Spleen (tissue), 11 donors: ENCODE results near the gene PTPRM. TPM values are rescaled to one million over a fixed set of nuclear protein-coding genes. Genes with fewer than 3 reads are reported as not detected.

ENCODE experiments used
- DNase-seq: peaks from one replicate; pipeline ENCODE4 v3.0.0-alpha.2; 2020
- H3K27ac ChIP-seq, 8 donors: fragments of 200-600 bp; sonication (generic) in 7 of 8; 1 replicate in 4 of 8; 2 replicates in 4 of 8; pipeline versions ENCODE4 v1.5.0 to v1.8.0; 2016 to 2021; ENCODE audit warnings: inconsistent platforms in 4 of 8, mild to moderate bottlenecking in 4 of 8, moderate library complexity in 1 of 8
- H3K27me3 ChIP-seq, 7 donors: fragments of 200-600 bp; sonication (generic) in 6 of 7; replicated peaks in 1 of 7; 1 replicate in 4 of 7; 2 replicates in 3 of 7; pipeline versions ENCODE4 v1.5.0 to v1.8.0; 2016 to 2021; ENCODE audit warnings: inconsistent platforms in 3 of 7, mild to moderate bottlenecking in 1 of 7
- H3K36me3 ChIP-seq, 6 donors: fragments of 200-600 bp; sonication (generic) in 5 of 6; 1 replicate in 4 of 6; 2 replicates in 2 of 6; pipeline versions ENCODE4 v1.5.0 to v1.8.0; 2016 to 2021; ENCODE audit warnings: inconsistent platforms in 2 of 6
- H3K4me1 ChIP-seq, 6 donors: fragments of 200-600 bp; sonication (generic) in 5 of 6; 1 replicate in 3 of 6; 2 replicates in 3 of 6; pipeline versions ENCODE4 v1.5.0 to v1.8.0; 2016 to 2021; ENCODE audit warnings: inconsistent platforms in 3 of 6
- H3K4me3 ChIP-seq, 8 donors: fragments of 200-600 bp; sonication (generic) in 7 of 8; 1 replicate in 4 of 8; 2 replicates in 4 of 8; pipeline versions ENCODE4 v1.5.0 to v1.8.0; 2016 to 2021; ENCODE audit warnings: inconsistent platforms in 4 of 8, mild to moderate bottlenecking in 4 of 8, moderate library complexity in 2 of 8
- H3K9me3 ChIP-seq, 8 donors: fragments of 200-600 bp; sonication (generic) in 7 of 8; 1 replicate in 4 of 8; 2 replicates in 4 of 8; pipeline versions ENCODE4 v1.5.0 to v1.8.0; 2016 to 2021; ENCODE audit warnings: inconsistent platforms in 4 of 8
- CTCF ChIP-seq, 11 experiments: fragments of 200-600 bp in 7 of 11; fragments of 450-650 bp in 4 of 11; sonication (generic) in 4 of 11; IDR thresholded peaks in 8 of 11; conservative IDR thresholded peaks in 3 of 11; 1 replicate in 7 of 11; 2 replicates in 4 of 11; pipeline versions ENCODE4 v1.4.0 to v1.8.0; 2016 to 2021; ENCODE audit warnings: antibody characterized with exemption in 11 of 11, inconsistent platforms in 4 of 11, mild to moderate bottlenecking in 1 of 11
- POLR2A ChIP-seq, 3 donors: fragments of 450-650 bp; IDR thresholded peaks; one replicate each; pipeline ENCODE4 v1.5.1; 2017; ENCODE audit warnings: antibody characterized with exemption in 3 of 3, mild to moderate bottlenecking in 1 of 3
- POLR2AphosphoS5 ChIP-seq, 3 donors: sonication (generic); formaldehyde crosslinking; IDR thresholded peaks; one replicate each; pipeline ENCODE4 v1.5.1; 2017; ENCODE audit warnings: antibody characterized with exemption in 3 of 3
- WGBS, 5 donors: extraction: QIAGEN DNeasy Blood & Tissue Kit in 3 of 5; methylation state at CpG; one replicate each; pipeline versions ENCODE4 v1.1.5 to v1.1.7; 2013 to 2018; 5-methylcytosine and 5-hydroxymethylcytosine counted together
- intact Hi-C: fragments of 100-400 bp; cut with DNase I; formaldehyde crosslinking; loops from one replicate; pipeline ENCODE4 v1.15.0; 2023; ENCODE audit warnings: low total_unique reads
- polyA plus RNA-seq, 3 donors: library from polyadenylated mRNA; stranded (reverse); fragments of 200-250 nt; gene quantifications; one replicate each; pipeline ENCODE4 v1.2.1, GENCODE V29; 2013
- total RNA-seq, 7 donors: library from RNA; depleted of rRNA in 3 of 7; stranded (reverse); fragments of >200 nt in 3 of 7; fragmentation: NEBNext Ultra II Directional in 4 of 7; extraction: Animal tissue kit (Norgen Biotek cat#: 25700) in 4 of 7; gene quantifications; one replicate each; pipeline versions ENCODE4 v1.1.0 to v1.2.1, GENCODE V29; 2016 to 2021
- donor health status: healthy with polysubstance abuse.
- donor health status: DM: no; HTN: no; CAD: no; lungs with moderate emphysema.
- donor health status: DM: no; HTN: no; CAD: no.
- donor health status: Bipolar disorder and iron deficiency.
- donor health status: healthy.
- donor health status: DM: no; HTN: no; CAD: no.
- donor health status: DM: yes; HTN: yes; CAD: no.

The PTPRM gene
- total and polyA plus RNA-seq, 10 donors: 23.5 to 97.8 (median 62.8) TPM

- H3K36me3 ChIP-seq: peaks cover 0 to 14% (median 3%) of the 10 kb centered on the region in 6 donors
- 86 to 94% (median 90%) methylated on average over 8 of the region's 8 CpGs for WGBS, 5 donors
- H3K4me1 ChIP-seq: no peaks in the 10 kb centered on the region
- H3K4me3 ChIP-seq: no peak overlapping the region
- intact Hi-C loops: no loop called here
- TF ChIP-seq CTCF (IDR thresholded peaks at IDR 0.05 in 8 of 11, conservative IDR thresholded peaks at IDR 0.05 in 3 of 11) (no peak), POLR2A (IDR thresholded peaks at IDR 0.05) (no peak), POLR2AphosphoS5 (IDR thresholded peaks at IDR 0.05) (no peak)
- H3K9me3 ChIP-seq: peaks cover 2 to 73% (median 53%) of the 10 kb centered on the region in 8 donors
- H3K27ac ChIP-seq: no peak overlapping the region
- H3K27me3 ChIP-seq: no peaks in the 10 kb centered on the region
- DNase-seq: no peak
Measured at GRCh38 chr18:8412117-8412516, 845.0 kb downstream of the PTPRM start.

- H3K4me3 ChIP-seq: no peak overlapping the region
Measured at GRCh38 chr18:8413189-8413588, 846.1 kb downstream of the PTPRM start.

DNA sequence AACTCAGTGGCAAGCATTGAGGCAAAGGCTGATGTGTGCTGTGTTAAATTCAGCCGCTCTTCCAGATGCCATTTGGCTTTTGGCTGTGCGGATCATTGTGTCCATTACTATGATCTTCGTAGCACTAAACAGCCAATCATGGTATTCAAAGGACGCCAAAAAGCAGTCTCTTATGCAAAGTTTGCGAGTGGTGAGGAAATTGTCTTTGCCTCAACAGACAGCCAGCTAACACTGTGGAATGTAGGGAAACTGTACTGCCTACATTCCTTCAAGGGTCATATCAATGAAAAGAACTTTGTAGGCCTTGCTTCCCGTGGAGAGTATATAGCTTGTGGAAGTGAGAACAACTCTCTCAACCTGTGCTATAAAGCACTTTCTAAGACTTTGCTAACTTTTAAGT is 846.6 kb downstream of the PTPRM start:
- H3K27ac ChIP-seq: no peak overlapping the region
- peaks cover 2 to 69% (median 53%) of the 10 kb centered on the region in 8 donors for H3K9me3 ChIP-seq
- no peaks in the 10 kb centered on the region for H3K4me1 ChIP-seq
- H3K27me3 ChIP-seq: no peaks in the 10 kb centered on the region
- TF ChIP-seq CTCF (IDR thresholded peaks at IDR 0.05 in 8 of 11, conservative IDR thresholded peaks at IDR 0.05 in 3 of 11) (no peak), POLR2AphosphoS5 (IDR thresholded peaks at IDR 0.05) (no peak), POLR2A (IDR thresholded peaks at IDR 0.05) (no peak)
- intact Hi-C loops: no loop called here
- H3K36me3 ChIP-seq: no peaks in the 10 kb centered on the region
- 60 to 80% (median 64%) methylated on average over 6 of the region's 6 CpGs for WGBS, 5 donors
- no peak for DNase-seq
- H3K4me3 ChIP-seq: no peak overlapping the region

More at GRCh38 chr18:8413189-8413588, 846.1 kb downstream of the PTPRM start:
- Histone ChIP-seq H3K27me3 (no peaks in the 10 kb centered on the region), H3K36me3 (peaks cover 0 to 3% (median 0%) of the 10 kb centered on the region in 6 donors), H3K4me1 (no peaks in the 10 kb centered on the region), H3K27ac (no peak overlapping the region), H3K9me3 (peaks cover 2 to 70% (median 53%) of the 10 kb centered on the region in 8 donors)
- intact Hi-C loops: no loop called here
- 75 to 92% (median 86%) methylated on average over 2 of the region's 2 CpGs for WGBS, 5 donors
- TF ChIP-seq CTCF (IDR thresholded peaks at IDR 0.05 in 8 of 11, conservative IDR thresholded peaks at IDR 0.05 in 3 of 11) (no peak), POLR2AphosphoS5 (IDR thresholded peaks at IDR 0.05) (no peak), POLR2A (IDR thresholded peaks at IDR 0.05) (no peak)
- DNase-seq: no peak

DNA sequence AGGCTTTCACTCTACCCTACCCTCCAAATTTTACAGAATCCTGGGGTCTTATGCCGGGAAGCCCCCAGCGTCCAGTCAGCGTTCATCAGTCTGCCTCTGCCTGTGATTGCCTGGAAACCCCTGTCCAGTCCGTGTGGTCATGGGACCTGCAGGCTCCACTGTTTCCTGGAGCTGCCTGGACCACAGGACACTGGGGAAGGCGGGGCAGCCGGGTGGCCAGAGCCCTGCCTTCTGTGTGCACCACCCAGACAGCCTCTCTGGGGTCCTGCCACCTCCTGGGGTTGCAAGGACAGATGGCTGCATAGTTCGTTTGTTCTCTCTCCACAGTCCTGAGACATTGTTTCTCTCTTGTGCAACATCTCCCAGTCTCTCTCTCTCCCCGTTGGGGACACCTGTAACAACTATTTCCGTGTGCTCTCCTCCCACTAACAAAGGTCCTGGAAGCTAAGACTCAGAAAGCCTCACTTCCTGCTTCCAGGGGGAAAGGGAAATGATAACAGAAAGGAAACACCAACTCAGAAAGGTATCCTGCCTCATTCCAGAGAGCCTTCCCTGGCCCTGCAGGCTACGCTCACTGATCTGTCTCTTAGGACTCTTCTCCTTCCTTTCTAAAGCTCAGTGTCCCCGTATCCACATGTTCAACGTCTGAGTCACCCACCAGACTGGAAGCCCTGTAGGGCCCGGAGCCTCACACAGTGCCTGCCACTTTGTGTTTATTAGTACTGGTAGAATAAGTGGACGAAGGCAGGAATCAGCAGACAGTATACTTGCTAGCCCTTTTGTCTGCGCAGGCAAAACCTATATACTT is 849.3 kb downstream of the PTPRM start:
- WGBS, 5 donors: 49 to 64% (median 56%) methylated on average over 15 of the region's 15 CpGs

More for the DNA sequence above, 849.3 kb downstream of the PTPRM start:
- Histone ChIP-seq H3K9me3 (peaks cover 2 to 42% (median 33%) of the 10 kb centered on the region in 8 donors), H3K36me3 (no peaks in the 10 kb centered on the region), H3K4me1 (no peaks in the 10 kb centered on the region), H3K27me3 (no peaks in the 10 kb centered on the region), H3K27ac (no peak overlapping the region), H3K4me3 (no peak overlapping the region)
- TF ChIP-seq CTCF (IDR thresholded peaks at IDR 0.05 in 8 of 11, conservative IDR thresholded peaks at IDR 0.05 in 3 of 11) (no peak), POLR2A (IDR thresholded peaks at IDR 0.05) (no peak), POLR2AphosphoS5 (IDR thresholded peaks at IDR 0.05) (no peak)
- intact Hi-C loops: no loop called here
- DNase-seq: no peak
